GM13976 (cell line): ENCODE data around the gene SHLD2.

Source experiments
- DNase-seq: peaks from one replicate; pipeline ENCODE4 v3.0.0; 2012; ENCODE audit warnings: low spot score
- in situ Hi-C: fragments of 300-500 bp; cut with MboI; formaldehyde crosslinking; loops from one replicate; pipeline ENCODE4 v1.12.0; 2022; ENCODE audit warnings: low sequenced_read_pairs, mixed read lengths, inconsistent platforms; ENCODE audit not compliant: unreplicated experiment
- TF ChIP-seq, protein P1 (sequence below): IDR thresholded peaks from 2 replicates; pipeline ENCODE4 v1.5.1; 2012; ENCODE audit warnings: borderline replicate concordance, mild to moderate bottlenecking; ENCODE audit not compliant: insufficient read depth; ENCODE audit errors: extremely low read depth, missing control alignments, control extremely low read depth

Gene SHLD2, protein sequence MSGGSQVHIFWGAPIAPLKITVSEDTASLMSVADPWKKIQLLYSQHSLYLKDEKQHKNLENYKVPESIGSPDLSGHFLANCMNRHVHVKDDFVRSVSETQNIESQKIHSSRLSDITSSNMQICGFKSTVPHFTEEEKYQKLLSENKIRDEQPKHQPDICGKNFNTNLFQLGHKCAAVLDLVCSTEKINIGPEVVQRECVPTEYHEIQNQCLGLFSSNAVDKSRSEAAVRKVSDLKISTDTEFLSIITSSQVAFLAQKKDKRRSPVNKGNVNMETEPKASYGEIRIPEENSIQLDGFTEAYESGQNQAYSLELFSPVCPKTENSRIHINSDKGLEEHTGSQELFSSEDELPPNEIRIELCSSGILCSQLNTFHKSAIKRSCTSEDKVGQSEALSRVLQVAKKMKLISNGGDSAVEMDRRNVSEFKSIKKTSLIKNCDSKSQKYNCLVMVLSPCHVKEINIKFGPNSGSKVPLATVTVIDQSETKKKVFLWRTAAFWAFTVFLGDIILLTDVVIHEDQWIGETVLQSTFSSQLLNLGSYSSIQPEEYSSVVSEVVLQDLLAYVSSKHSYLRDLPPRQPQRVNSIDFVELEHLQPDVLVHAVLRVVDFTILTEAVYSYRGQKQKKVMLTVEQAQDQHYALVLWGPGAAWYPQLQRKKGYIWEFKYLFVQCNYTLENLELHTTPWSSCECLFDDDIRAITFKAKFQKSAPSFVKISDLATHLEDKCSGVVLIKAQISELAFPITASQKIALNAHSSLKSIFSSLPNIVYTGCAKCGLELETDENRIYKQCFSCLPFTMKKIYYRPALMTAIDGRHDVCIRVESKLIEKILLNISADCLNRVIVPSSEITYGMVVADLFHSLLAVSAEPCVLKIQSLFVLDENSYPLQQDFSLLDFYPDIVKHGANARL

DNA sequence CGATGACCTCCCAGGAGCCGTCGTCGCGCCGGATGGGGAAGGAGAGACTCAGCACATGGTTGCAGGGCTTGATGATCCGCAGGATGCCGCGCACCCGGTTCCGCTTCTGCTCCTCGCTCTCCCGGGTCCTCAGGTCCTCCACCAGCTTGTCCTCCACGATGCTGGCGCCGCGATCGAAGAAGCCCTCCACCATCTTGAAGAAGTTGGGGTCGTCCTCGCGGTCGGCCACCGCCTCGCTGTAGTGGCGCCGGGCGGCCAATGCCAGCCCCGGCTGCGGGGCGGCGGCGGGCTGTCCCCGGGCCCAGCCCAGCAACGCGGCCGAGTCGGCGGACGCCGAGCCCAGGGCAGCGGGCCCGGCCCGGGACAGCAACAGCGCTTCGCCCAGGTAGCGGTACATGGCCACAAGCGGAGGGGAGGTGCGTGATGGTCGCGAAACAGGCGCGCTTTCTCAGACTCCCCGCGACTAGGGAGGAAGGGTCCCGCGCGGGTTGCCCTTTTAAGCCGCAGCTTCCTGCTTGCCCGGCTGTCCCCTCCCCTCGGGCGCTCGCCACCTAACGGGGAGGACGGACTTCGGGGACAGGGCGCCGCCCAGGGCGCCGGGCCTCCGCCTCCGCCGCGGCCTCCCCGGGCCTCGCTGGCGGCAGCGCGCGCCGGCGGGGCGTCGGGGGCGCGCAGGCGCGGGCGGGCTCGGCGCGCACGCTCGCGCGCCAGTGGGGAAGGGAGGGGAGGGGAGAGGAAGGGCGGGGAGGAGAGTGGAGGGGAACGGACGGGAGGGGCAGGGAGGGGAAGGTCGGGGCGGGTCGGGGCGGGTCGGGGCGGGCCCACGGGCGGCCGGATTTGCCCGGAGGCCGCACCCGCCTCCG lies at the start of gene SHLD2, which contains the start of gene GLUD1:
Gene SHLD2, plus strand, starts transcription at position 834 of the 863 bp plus-strand sequence. CDS start 56,149 bp downstream, outside the sequence.
Gene GLUD1, minus strand, starts transcription at position 471 of the 863 bp plus-strand sequence. Its CDS starts 74 bp downstream, at position 397.
- in situ Hi-C loops, result no loop called here
- TF ChIP-seq, protein P1, sequence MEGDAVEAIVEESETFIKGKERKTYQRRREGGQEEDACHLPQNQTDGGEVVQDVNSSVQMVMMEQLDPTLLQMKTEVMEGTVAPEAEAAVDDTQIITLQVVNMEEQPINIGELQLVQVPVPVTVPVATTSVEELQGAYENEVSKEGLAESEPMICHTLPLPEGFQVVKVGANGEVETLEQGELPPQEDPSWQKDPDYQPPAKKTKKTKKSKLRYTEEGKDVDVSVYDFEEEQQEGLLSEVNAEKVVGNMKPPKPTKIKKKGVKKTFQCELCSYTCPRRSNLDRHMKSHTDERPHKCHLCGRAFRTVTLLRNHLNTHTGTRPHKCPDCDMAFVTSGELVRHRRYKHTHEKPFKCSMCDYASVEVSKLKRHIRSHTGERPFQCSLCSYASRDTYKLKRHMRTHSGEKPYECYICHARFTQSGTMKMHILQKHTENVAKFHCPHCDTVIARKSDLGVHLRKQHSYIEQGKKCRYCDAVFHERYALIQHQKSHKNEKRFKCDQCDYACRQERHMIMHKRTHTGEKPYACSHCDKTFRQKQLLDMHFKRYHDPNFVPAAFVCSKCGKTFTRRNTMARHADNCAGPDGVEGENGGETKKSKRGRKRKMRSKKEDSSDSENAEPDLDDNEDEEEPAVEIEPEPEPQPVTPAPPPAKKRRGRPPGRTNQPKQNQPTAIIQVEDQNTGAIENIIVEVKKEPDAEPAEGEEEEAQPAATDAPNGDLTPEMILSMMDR, result no peak

DNA sequence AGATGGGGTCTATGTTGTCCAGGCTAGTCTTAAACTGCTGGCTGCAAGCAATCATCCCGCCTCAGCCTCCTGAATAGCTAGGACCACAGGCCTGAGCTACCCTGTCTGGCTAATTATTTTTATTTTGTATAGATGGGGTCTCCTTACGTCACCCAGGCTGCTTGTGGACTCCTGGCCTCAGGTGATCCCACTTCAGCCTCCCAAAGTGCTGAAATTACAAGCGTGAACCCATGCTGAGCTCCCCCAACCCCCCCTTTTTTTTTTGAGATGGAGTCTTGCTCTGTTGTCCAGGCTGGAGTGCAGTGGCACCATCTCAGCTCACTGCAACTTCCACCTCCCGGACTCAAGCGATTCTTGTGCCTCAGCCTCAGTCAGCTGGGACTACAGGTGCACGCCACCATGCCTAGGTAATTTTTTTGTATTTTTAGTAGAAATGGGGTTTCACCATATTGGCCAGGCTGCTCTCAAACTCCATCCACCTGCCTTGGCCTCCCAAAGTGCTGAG lies 49.5 kb upstream of the SHLD2 start:
- in situ Hi-C loops, result no loop called here
- TF ChIP-seq, protein P1, result no peak
- no peak for DNase-seq

More for the DNA sequence above, at the start of gene SHLD2, which contains the start of gene GLUD1:
- peak; percentile 94 for DNase-seq

DNA sequence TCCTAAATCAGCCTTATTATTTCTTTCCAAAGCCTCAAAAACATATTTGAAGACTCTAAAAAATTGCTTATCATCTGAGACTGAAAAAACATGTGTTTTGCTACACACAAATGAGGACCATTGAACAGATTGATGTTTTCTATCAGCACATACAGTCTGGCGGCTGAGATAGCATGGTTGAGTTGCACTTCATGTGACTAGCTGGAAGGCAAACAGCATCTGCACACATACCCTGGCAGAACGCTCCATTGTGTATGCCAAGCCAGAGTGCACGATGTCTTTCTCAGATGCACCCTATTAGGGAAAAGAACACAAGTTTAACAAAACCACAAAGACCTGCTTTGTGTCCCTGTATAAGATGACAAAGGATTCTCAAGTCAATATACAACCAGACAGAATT lies 41.9 kb upstream of the SHLD2 start:
- in situ Hi-C loops, result no loop called here
- TF ChIP-seq, protein P1, result no peak
- DNase-seq, result no peak

DNA sequence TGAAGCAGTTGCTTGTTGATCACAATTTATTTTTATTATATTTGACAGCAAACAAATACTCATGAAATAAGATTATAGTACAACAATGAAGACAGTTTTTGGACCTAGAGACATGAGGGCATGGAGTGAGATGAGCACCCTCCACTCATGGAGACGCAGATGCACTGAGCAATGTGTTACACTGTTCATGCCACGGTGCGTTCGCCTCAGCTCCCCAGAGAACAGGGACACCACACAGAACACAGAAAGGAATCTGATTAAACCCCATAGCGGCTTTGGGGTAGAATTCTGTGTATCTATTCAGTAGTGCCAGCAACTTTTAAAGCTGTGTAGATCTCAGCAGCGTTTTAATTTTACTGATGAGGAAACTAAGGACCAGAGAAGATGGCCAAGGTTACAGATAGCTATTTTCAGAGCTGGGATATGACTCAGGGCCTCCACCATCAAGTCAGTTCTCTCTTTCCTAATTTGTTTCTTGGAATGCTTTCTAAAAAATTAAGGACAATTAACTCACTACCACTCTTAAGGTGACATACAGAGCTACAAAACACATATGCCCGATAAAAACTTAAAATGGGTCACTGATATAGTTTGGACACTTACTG lies 41.3 kb upstream of the SHLD2 start:
- no peak for DNase-seq
- TF ChIP-seq, protein P1, result no peak
- in situ Hi-C loops, result no loop called here

DNA sequence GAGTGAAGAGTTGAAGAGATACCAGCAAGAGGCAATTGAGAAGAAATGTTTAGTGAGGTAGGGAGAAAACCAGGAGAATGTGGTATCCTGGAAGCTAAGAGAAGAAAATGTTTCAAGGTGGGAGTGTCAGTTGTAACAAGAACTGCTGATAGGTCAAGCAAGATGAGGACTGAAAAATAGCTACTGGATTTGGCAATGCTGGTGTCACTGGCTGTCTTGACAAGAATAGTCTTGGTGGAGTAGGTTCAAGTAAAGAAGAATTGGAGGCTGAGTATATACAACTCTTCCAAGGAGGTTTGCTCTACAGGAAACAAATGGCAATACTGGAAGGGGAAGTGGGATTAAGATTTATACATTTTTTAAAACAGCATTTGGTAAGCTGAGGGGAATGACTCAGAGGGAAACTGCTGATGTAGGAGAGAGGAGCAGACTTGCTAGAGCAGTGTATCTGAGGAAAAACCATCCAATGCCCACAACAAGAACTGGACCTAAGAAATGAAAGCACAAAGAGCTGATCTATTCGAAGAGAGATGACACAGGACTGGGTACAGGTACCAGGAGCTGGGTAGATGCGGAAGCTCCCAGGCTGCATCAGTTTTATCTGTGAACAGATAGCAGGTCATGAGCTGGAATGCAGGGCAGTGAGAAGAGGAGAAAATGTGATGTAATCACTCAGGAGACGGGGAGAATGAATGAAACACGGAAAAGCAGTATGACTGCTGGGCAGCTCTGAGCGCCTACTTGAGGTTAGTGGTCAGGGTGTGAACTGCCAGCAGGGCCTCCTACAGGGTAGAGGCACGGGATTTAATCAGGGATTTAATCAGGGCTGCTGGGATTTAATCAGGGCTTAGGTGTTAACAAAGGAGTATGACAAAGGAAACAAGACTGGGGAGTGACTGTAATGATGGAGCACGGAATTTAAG lies 40.4 kb upstream of the SHLD2 start:
- in situ Hi-C loops, result no loop called here
- TF ChIP-seq, protein P1, result no peak
- DNase-seq, result peak; percentile 37
